ENCODE data around the gene PKNOX2.

PKNOX2 gene

GRCh38 chr11:125153837-125154236 lies 10.7 kb upstream of the PKNOX2 start:
- H4K20me1 ChIP-seq: no peaks in the 10 kb centered on the region
- no peaks in the 10 kb centered on the region for H3K4me1 ChIP-seq
- H3K4me3 ChIP-seq: no peak overlapping the region
- no peak overlapping the region for H3K9ac ChIP-seq
- no peaks in the 10 kb centered on the region for H3K9me3 ChIP-seq
- no peak overlapping the region for H3K4me2 ChIP-seq
- H3K36me3 ChIP-seq: no peaks in the 10 kb centered on the region
- no peak overlapping the region for H3K27ac ChIP-seq
- TF ChIP-seq Cebpa-rat (IDR thresholded peaks at IDR 0.05): no peak
- H3K27me3 ChIP-seq: no peaks in the 10 kb centered on the region

- no peak overlapping the region for H3K27ac ChIP-seq
- no peaks in the 10 kb centered on the region for H4K20me1 ChIP-seq
- H3K4me1 ChIP-seq: no peaks in the 10 kb centered on the region
- no peak for TF ChIP-seq Cebpa-rat (IDR thresholded peaks at IDR 0.05)
- no peak overlapping the region for H3K4me2 ChIP-seq
- no peak overlapping the region for H3K9ac ChIP-seq
- H3K9me3 ChIP-seq: no peaks in the 10 kb centered on the region
- no peaks in the 10 kb centered on the region for H3K36me3 ChIP-seq
- no peaks in the 10 kb centered on the region for H3K27me3 ChIP-seq
- H3K4me3 ChIP-seq: no peak overlapping the region
Measured at GRCh38 chr11:125154378-125155099, 10.0 kb upstream of the PKNOX2 start.

GRCh38 chr11:125155100-125155444 lies 9.5 kb upstream of the PKNOX2 start:
- H3K9me3 ChIP-seq: no peaks in the 10 kb centered on the region

GRCh38 chr11:125155767-125156166 lies 8.8 kb upstream of the PKNOX2 start:
- Histone ChIP-seq H3K9me3 (no peaks in the 10 kb centered on the region), H4K20me1 (no peaks in the 10 kb centered on the region), H3K27ac (no peak overlapping the region), H3K4me1 (no peaks in the 10 kb centered on the region), H3K4me2 (no peak overlapping the region), H3K9ac (no peak overlapping the region), H3K4me3 (no peak overlapping the region), H3K27me3 (peaks cover 10% of the 10 kb centered on the region; the same call in 1 of the 2 replicates), H3K36me3 (no peaks in the 10 kb centered on the region)
- TF ChIP-seq Cebpa-rat (IDR thresholded peaks at IDR 0.05): no peak

More at GRCh38 chr11:125155100-125155444, 9.5 kb upstream of the PKNOX2 start:
- H3K9ac ChIP-seq: no peak overlapping the region
- peaks cover 3% of the 10 kb centered on the region; the same call in 1 of the 2 replicates for H3K27me3 ChIP-seq
- no peaks in the 10 kb centered on the region for H3K36me3 ChIP-seq
- H4K20me1 ChIP-seq: no peaks in the 10 kb centered on the region
- H3K4me2 ChIP-seq: no peak overlapping the region
- no peak overlapping the region for H3K27ac ChIP-seq
- no peak overlapping the region for H3K4me3 ChIP-seq
- no peaks in the 10 kb centered on the region for H3K4me1 ChIP-seq
- no peak for TF ChIP-seq Cebpa-rat (IDR thresholded peaks at IDR 0.05)

GRCh38 chr11:125156346-125157117 lies 8.0 kb upstream of the PKNOX2 start:
- H4K20me1 ChIP-seq: no peaks in the 10 kb centered on the region
- no peaks in the 10 kb centered on the region for H3K36me3 ChIP-seq

GRCh38 chr11:125157118-125157733 lies 7.3 kb upstream of the PKNOX2 start:
- TF ChIP-seq Cebpa-rat (IDR thresholded peaks at IDR 0.05): no peak
- Histone ChIP-seq H3K9me3 (no peaks in the 10 kb centered on the region), H3K27ac (no peak overlapping the region), H3K4me1 (no peaks in the 10 kb centered on the region), H3K4me3 (no peak overlapping the region), H3K27me3 (peaks cover 23% of the 10 kb centered on the region), H3K4me2 (no peak overlapping the region), H3K36me3 (no peaks in the 10 kb centered on the region), H3K9ac (no peak overlapping the region), H4K20me1 (no peaks in the 10 kb centered on the region)

More at GRCh38 chr11:125156346-125157117, 8.0 kb upstream of the PKNOX2 start:
- no peak overlapping the region for H3K27ac ChIP-seq
- H3K4me3 ChIP-seq: no peak overlapping the region
- no peaks in the 10 kb centered on the region for H3K4me1 ChIP-seq
- peaks cover 16% of the 10 kb centered on the region; the same call in 1 of the 2 replicates for H3K27me3 ChIP-seq
- TF ChIP-seq Cebpa-rat (IDR thresholded peaks at IDR 0.05): no peak
- H3K9me3 ChIP-seq: no peaks in the 10 kb centered on the region
- no peak overlapping the region for H3K4me2 ChIP-seq
- no peak overlapping the region for H3K9ac ChIP-seq

GRCh38 chr11:125157953-125158680 lies 6.4 kb upstream of the PKNOX2 start:
- Histone ChIP-seq H3K4me1 (no peaks in the 10 kb centered on the region), H3K27me3 (peaks cover 32% of the 10 kb centered on the region), H3K36me3 (no peaks in the 10 kb centered on the region), H3K9me3 (no peaks in the 10 kb centered on the region), H3K27ac (no peak overlapping the region), H3K4me2 (no peak overlapping the region), H3K4me3 (no peak overlapping the region), H3K9ac (no peak overlapping the region), H4K20me1 (peaks cover under 1% of the 10 kb centered on the region; the same call in 1 of the 2 replicates)
- no peak for TF ChIP-seq Cebpa-rat (IDR thresholded peaks at IDR 0.05)

- H3K4me3 ChIP-seq: no peak overlapping the region
- H3K4me2 ChIP-seq: no peak overlapping the region
- H3K4me1 ChIP-seq: peaks cover 17% of the 10 kb centered on the region
- peaks cover 78% of the 10 kb centered on the region for H3K27me3 ChIP-seq
- no peak for TF ChIP-seq Cebpa-rat (IDR thresholded peaks at IDR 0.05)
- peaks cover 40% of the 10 kb centered on the region for H4K20me1 ChIP-seq
- H3K27ac ChIP-seq: no peak overlapping the region
- no peaks in the 10 kb centered on the region for H3K36me3 ChIP-seq
- no peak overlapping the region for H3K9ac ChIP-seq
- no peaks in the 10 kb centered on the region for H3K9me3 ChIP-seq
Measured at GRCh38 chr11:125162743-125163142, 1.8 kb upstream of the PKNOX2 start.

GRCh38 chr11:125163431-125164063 lies 1.0 kb upstream of the PKNOX2 start:
- H3K27ac ChIP-seq: no peak overlapping the region
- no peaks in the 10 kb centered on the region for H3K9me3 ChIP-seq
- H3K27me3 ChIP-seq: peaks cover 86% of the 10 kb centered on the region
- H3K36me3 ChIP-seq: no peaks in the 10 kb centered on the region
- H4K20me1 ChIP-seq: peaks cover 40% of the 10 kb centered on the region
- no peak overlapping the region for H3K4me3 ChIP-seq
- H3K4me1 ChIP-seq: peaks cover 17% of the 10 kb centered on the region
- H3K4me2 ChIP-seq: no peak overlapping the region
- H3K9ac ChIP-seq: no peak overlapping the region
- TF ChIP-seq Cebpa-rat (IDR thresholded peaks at IDR 0.05): no peak

Measured in BLaER1 (cell line).